HEK293 (cell line): Measurements from ENCODE around the gene NOC2L.
A peak's percentile ranks its signal among the peaks of the same experiment; 100 is the strongest.

Source experiments
- GLIS1 ChIP-seq: fragments of 450-650 bp; formaldehyde crosslinking; IDR thresholded peaks from 2 replicates; pipeline ENCODE4 v1.5.1; 2016; ENCODE audit warnings: missing biosample characterization, missing genetic modification characterization
- IKZF3 ChIP-seq: fragments of 450-650 bp; IDR thresholded peaks from 2 replicates; pipeline ENCODE4 v1.5.0; 2018; ENCODE audit warnings: missing biosample characterization, mild to moderate bottlenecking, missing genetic modification characterization, moderate library complexity
- OSR2 ChIP-seq: fragments of 450-650 bp; formaldehyde crosslinking; IDR thresholded peaks from 2 replicates; pipeline ENCODE4 v1.5.1; 2016; ENCODE audit warnings: missing biosample characterization, missing genetic modification characterization
- PRDM2 ChIP-seq: fragments of 450-650 bp; formaldehyde crosslinking; IDR thresholded peaks from 2 replicates; pipeline ENCODE4 v1.5.1; 2016; ENCODE audit warnings: missing biosample characterization, missing genetic modification characterization, borderline replicate concordance
- SALL2 ChIP-seq: fragments of 450-650 bp; formaldehyde crosslinking; IDR thresholded peaks from 2 replicates; pipeline ENCODE4 v1.5.0; 2017; ENCODE audit warnings: missing biosample characterization, mild to moderate bottlenecking, missing genetic modification characterization, borderline replicate concordance
- SP3 ChIP-seq: fragments of 450-650 bp; formaldehyde crosslinking; IDR thresholded peaks from 2 replicates; pipeline ENCODE4 v1.5.1; 2016; ENCODE audit warnings: missing biosample characterization, missing genetic modification characterization
- TCF7L2 ChIP-seq: IDR thresholded peaks from 2 replicates; pipeline ENCODE4 v1.6.1; 2011; ENCODE audit warnings: low read depth, mild to moderate bottlenecking, inconsistent platforms, low read length, moderate library complexity, borderline replicate concordance
- ZBTB49 ChIP-seq: fragments of 450-650 bp; formaldehyde crosslinking; IDR thresholded peaks from 2 replicates; pipeline ENCODE4 v1.5.1; 2016; ENCODE audit warnings: missing biosample characterization, missing genetic modification characterization, low read depth
- ZFHX2 ChIP-seq: fragments of 450-650 bp; formaldehyde crosslinking; conservative IDR thresholded peaks from 2 replicates; pipeline ENCODE4 v1.5.1; 2016; ENCODE audit warnings: missing biosample characterization, missing genetic modification characterization
- ZIC2 ChIP-seq: fragments of 450-650 bp; formaldehyde crosslinking; IDR thresholded peaks from 2 replicates; pipeline ENCODE4 v1.5.1; 2016; ENCODE audit warnings: missing biosample characterization, missing genetic modification characterization
- ZNF146 ChIP-seq: fragments of 450-650 bp; formaldehyde crosslinking; IDR thresholded peaks from 2 replicates; pipeline ENCODE4 v1.5.1; 2016; ENCODE audit warnings: missing biosample characterization, missing genetic modification characterization
- ZNF169 ChIP-seq: fragments of 450-650 bp; formaldehyde crosslinking; IDR thresholded peaks from 2 replicates; pipeline ENCODE4 v1.5.1; 2016; ENCODE audit warnings: missing biosample characterization, missing genetic modification characterization
- ZNF19 ChIP-seq: fragments of 450-650 bp; formaldehyde crosslinking; IDR thresholded peaks from 2 replicates; pipeline ENCODE4; 2016; ENCODE audit warnings: missing biosample characterization, missing genetic modification characterization, low read depth
- ZNF214 ChIP-seq: fragments of 450-650 bp; formaldehyde crosslinking; IDR thresholded peaks from 2 replicates; pipeline ENCODE4 v1.5.1; 2017; ENCODE audit warnings: missing biosample characterization, mild to moderate bottlenecking, missing genetic modification characterization, borderline replicate concordance
- ZNF248 ChIP-seq: fragments of 450-650 bp; formaldehyde crosslinking; IDR thresholded peaks from 2 replicates; pipeline ENCODE4 v1.5.1; 2017; ENCODE audit warnings: missing biosample characterization, missing genetic modification characterization
- ZNF280D ChIP-seq: fragments of 450-650 bp; formaldehyde crosslinking; IDR thresholded peaks from 2 replicates; pipeline ENCODE4 v1.5.1; 2016; ENCODE audit warnings: missing biosample characterization, missing genetic modification characterization
- ZNF391 ChIP-seq: fragments of 450-650 bp; formaldehyde crosslinking; IDR thresholded peaks from 2 replicates; pipeline ENCODE4 v1.5.1; 2016; ENCODE audit warnings: low read depth, missing biosample characterization, missing genetic modification characterization, borderline replicate concordance
- ZNF398 ChIP-seq: fragments of 450-650 bp; formaldehyde crosslinking; IDR thresholded peaks from 2 replicates; pipeline ENCODE4 v1.5.1; 2017; ENCODE audit warnings: missing biosample characterization, missing genetic modification characterization
- ZNF529 ChIP-seq: fragments of 450-650 bp; formaldehyde crosslinking; IDR thresholded peaks from 2 replicates; pipeline ENCODE4 v1.5.1; 2017; ENCODE audit warnings: missing genetic modification characterization, missing biosample characterization; ENCODE audit not compliant: insufficient replicate concordance
- ZNF558 ChIP-seq: fragments of 450-650 bp; formaldehyde crosslinking; IDR thresholded peaks from 2 replicates; pipeline ENCODE4 v1.5.1; 2016; ENCODE audit warnings: missing biosample characterization, missing genetic modification characterization
- ZNF654 ChIP-seq: fragments of 450-650 bp; formaldehyde crosslinking; IDR thresholded peaks from 2 replicates; pipeline ENCODE4 v1.5.1; 2016; ENCODE audit warnings: low read depth, missing biosample characterization, missing genetic modification characterization
- ZNF692 ChIP-seq: fragments of 450-650 bp; formaldehyde crosslinking; IDR thresholded peaks from 2 replicates; pipeline ENCODE4 v1.5.1; 2016; ENCODE audit warnings: missing biosample characterization, missing genetic modification characterization
- ZNF768 ChIP-seq: fragments of 450-650 bp; formaldehyde crosslinking; IDR thresholded peaks from 2 replicates; pipeline ENCODE4 v1.5.1; 2018; ENCODE audit warnings: missing biosample characterization, mild to moderate bottlenecking, missing genetic modification characterization
- ZSCAN18 ChIP-seq: fragments of 450-650 bp; formaldehyde crosslinking; IDR thresholded peaks from 2 replicates; pipeline ENCODE4 v1.5.1; 2016; ENCODE audit warnings: missing biosample characterization, missing genetic modification characterization

The NOC2L gene

GRCh38 chr1:933603-933940 is 25.5 kb downstream of the NOC2L start (continued):
- no peak for TF ChIP-seq ZNF280D
- no peak for TF ChIP-seq ZNF19 (tag by site-specific recombination)
- TF ChIP-seq ZNF146 (tag by site-specific recombination): no peak
- TF ChIP-seq ZNF169 (tag by site-specific recombination): no peak
- peak; percentile 70 for TF ChIP-seq ZFHX2 (tag by site-specific recombination)
- TF ChIP-seq ZSCAN18 (tag by site-specific recombination): no peak
- TF ChIP-seq ZNF391 (tag by site-specific recombination): no peak
- TF ChIP-seq ZNF692 (tag by site-specific recombination): no peak
- no peak for TF ChIP-seq SALL2 (tag by site-specific recombination)
- no peak for TF ChIP-seq ZBTB49 (tag by site-specific recombination)
- TF ChIP-seq ZNF768 (tag by site-specific recombination): no peak
- TF ChIP-seq ZNF248 (tag by site-specific recombination): no peak
- TF ChIP-seq ZIC2 (tag by site-specific recombination): peak; percentile 99
- TF ChIP-seq SP3 (tag by site-specific recombination): no peak
- TF ChIP-seq IKZF3 (tag by site-specific recombination): peak; percentile 75; the same call in 1 of the 2 replicates
- TF ChIP-seq PRDM2 (tag by site-specific recombination): no peak
- TF ChIP-seq ZNF654: no peak
- TF ChIP-seq OSR2 (tag by site-specific recombination): peak; percentile 66
- no peak for TF ChIP-seq TCF7L2
- TF ChIP-seq ZNF398 (tag by site-specific recombination): peak; percentile 27; the same call in 1 of the 2 replicates
- TF ChIP-seq ZNF529 (tag by site-specific recombination): no peak
- no peak for TF ChIP-seq ZNF214
- TF ChIP-seq GLIS1 (tag by site-specific recombination): peak; percentile 100
- TF ChIP-seq ZNF558: no peak
